Measurements from ENCODE around the gene TNXB.

GRCh38 chr6:32156891-32157290, 47.8 kb upstream of the TNXB start:
- TF ChIP-seq CTCF (IDR thresholded peaks at IDR 0.05) (no peak), POLR2A (IDR thresholded peaks at IDR 0.05) (no peak)
